GOT3 (cell line): ENCODE measurements around the gene KIAA0232.

Experiments used
- DNase-seq: peaks from one replicate; lab custom pipeline; 2025; ENCODE audit warnings: mixed read lengths; lab: John Stamatoyannopoulos, UW

KIAA0232 gene

DNA sequence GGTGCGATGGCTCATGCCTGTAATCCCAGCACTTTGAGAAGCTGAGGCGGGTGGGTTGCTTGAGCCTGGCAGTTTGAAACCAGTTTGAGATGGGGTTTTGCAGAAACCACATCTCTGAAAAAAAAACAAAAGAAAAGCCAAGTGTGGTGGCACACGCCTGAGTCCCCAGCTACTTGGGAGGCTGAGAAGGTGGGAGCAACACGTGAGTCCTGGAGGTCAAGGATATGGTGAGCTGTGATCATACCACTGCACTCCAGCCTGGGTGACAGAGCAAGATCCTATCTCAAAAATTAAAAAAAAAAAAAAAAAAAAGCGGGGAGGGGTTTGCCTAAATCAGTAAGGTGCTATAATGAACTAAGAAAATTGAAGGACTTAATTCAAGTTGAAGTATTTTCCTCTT is 68.9 kb downstream of the KIAA0232 start:
- no peak for DNase-seq

DNA sequence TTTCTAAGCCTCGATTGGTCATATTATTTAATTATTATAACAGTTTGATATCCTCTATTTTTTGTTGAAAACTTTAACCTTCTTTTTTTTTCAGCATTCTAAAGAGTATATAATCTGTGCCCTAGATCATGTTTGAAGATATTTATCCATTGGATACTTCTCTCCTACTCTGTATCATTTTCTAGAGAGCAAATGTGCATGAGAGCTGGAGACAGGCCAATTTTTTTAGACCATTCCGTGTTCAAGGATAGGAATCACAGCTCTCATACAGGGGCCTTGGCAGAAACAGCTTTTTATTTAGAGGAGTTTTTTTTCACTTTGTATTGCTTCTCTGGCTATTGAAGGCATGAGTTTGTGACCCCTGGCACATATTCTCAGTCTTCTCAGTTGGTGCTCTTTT is 69.4 kb downstream of the KIAA0232 start:
- DNase-seq = no peak

DNA sequence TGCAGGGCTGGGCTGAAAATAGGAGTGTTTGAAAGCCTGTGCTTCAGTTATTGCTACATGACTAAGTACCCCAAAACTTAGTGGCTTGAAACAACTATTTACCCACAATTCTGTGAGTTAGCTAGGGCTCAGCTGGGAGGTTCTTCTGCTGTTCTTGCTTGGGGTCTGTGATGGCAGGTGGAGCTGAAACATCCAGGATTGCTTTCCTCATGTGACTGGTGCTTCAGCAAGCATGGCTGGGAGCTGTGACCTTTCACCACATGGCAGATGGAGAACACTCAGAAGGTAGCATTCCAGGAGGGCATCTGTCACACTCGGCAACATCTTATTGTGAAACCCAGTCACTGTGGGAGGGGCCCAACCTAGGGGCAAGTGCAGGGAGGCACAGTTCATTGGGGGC is 70.1 kb downstream of the KIAA0232 start:
- DNase-seq = no peak

DNA sequence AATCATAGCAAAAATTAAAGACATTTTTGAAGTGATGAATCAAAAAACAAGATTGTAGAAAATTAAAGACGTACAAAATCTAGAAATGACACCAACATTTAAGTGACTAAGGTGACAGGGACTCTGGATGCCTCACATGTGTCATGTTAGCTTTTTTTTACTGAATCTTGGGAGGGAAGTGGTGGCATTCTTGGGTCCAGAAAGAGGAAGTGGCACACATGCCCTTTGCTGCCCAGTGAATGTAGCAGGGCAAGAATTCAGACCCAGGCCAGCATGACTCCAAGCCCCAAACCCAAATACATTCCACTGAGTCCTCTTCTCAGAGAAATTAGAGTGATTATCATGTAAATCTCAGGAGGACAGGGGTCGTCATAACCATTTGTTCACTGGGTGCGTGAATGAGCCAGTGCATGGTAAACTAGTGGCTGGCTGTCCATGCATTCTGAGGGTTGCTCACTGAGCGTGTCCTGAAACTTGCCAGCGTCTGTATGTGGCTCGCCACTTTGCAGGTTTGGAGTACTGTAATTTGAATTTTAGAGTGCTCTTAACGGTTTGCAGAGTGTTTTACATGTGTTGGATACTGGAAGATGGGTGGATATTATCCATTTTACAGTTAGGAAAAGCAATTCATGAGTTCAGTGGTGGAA is 71.7 kb downstream of the KIAA0232 start:
- no peak for DNase-seq

DNA sequence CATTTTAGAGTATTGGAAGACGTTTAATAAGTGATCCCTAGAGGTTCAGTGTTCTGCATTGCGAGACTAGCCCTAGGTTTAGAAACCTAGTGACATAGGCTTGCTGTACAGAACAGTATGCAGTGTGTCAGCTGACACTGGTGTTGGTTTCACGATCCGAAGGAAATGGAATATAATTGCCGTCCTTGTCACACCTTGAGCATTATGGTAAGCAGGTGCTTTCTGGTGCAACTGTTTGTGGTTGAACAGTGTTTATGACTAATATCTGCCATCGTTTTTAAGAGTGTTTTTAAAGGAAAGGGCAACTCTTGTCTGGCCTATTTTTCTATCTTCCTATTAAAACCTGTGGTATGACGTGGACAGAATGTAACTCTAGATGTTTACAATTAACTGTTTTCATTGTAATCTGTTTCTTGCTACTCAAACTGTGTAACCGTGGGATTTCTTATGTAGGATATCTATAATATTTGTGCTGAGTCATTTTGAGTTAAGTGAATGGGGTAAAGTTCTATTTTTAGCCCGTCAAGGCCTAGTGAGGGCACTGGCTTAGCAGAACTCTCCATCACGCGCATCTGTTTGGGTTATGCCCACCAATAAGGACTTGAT is 73.3 kb downstream of the KIAA0232 start:
- no peak for DNase-seq

DNA sequence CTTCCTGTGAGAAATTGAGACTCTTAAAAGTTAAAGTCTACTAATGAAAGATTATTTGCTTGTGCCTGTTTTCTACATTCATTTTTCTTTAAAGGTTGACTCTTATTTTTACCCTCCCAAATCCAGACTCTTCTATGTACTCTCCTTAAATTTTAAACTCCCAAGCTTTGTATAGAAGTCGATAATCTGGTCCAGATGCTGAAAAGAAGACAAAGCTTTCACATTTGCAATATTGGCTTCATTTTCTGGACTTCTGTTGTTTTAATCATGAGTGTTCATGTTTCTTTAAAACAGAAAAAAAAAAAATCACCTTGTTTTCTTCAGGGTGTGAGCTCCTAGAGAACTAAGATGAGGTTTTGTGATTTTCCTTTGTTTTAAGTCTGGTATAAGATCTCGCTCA is 73.9 kb downstream of the KIAA0232 start:
- DNase-seq = no peak

DNA sequence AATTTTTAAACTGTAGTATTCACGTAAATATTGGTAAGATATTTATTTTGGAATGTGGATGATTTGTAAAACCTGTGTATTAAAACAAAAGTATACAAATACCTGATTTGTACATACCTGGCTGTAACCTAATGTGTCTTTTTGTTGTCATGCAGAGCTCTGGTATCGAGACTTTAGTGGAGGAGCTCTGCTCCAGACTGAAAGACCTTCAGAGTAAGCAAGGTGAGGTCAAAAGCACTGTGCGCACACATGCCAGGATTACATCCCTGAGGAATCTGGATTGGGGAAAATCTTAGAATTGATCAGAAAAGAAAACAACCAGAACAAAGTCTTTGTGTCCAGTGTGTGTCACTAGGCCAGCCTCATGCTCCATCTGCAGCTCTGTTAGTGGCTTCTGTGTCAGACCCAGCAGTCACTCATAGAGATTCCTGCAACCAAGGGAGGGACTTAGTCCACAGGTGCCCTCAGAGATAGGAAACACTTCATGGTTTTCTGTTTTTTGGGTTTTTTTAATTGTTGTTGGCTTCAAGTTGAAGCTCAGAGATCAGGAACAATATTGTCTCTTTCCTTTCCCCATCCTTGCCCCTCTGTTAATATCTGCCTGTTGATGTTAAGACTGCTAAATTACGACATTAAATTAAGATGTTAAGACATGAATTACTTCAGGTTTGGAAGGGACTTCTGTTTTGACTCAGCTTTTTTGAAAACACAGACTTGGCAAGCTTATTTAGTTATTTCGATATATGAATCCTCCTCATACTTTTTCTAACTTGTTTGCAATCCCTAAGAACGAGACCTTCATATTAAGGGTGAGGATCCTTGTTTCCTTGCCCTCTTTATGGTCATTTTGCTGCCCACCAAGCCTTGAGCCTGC is 74.7 kb downstream of the KIAA0232 start:
- DNase-seq = no peak

DNA sequence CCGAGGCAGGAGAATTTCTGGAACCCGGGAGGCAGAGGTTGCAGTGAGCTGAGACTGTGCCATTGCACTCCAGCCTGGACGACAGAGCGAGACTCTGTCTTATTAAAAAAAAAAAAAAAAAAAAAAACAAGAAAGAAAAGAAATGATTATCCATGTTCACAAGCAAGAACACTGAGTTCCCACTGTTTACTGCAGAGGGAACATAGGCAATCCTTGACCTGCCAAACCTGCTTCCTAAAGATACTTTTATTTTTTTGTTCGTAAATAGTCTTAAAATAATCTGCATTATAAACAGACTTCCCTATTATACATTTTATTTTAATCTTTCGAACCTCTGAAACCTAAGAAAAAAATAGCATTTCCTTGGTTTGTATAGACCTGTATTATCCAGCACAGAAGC is 76.5 kb downstream of the KIAA0232 start:
- DNase-seq = no peak

DNA sequence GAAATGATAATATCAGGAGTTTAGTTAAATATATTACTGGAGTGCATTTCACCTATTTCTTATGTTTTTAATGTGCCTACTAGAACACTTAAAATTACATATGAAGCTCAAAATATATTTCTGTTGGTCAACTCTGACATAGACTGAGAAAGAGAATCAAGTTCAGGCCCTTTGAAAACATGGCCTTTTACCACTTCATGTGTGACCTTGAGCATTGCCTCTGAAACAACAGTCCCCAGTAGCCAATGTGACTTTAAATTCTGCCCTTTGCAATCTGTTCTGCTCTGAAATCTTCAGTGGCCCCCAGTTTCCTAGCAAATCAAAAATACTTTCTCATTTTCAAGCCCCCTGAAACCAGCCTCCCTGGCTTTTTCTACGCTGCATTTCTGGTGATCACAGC is 77.0 kb downstream of the KIAA0232 start:
- DNase-seq = no peak

DNA sequence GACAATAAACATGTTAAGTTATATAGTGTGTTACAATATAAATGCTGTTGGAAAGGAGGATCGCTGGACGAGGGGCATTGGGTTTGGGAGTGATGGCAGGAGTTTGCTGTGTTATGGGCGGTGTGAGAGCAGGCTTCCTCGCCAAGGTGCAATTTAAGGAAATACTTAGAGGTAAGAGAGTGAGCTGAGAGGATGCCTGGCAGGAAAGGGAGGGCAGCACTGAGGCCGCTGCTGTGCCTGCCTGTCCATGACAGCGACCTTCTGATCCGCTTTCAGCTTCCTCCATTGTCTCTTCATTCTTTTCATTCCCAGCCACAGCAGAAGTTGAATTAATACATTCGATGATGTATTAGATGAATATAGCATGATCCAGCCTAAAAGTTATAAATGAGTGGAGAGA is 85.9 kb downstream of the KIAA0232 start:
- no peak for DNase-seq

DNA sequence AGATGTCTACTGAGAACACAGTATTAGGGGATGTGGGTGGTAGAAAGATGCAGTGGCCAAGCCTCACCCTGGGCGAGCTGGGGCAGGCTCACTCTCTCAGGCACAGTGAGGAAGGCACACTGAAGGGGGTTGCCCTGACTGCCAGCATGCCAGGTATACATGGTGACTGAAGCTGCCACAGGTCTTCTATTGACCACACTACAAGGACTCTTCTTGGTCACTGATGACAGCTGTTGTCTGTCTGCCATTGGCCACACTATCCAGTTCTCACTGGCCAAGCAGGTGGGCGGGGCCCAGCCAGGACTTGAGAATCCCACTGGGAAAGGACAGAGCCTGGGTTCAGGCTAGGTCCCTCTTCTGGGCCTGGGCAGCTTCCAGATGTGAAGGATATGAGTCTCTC is 87.4 kb downstream of the KIAA0232 start:
- no peak for DNase-seq

DNA sequence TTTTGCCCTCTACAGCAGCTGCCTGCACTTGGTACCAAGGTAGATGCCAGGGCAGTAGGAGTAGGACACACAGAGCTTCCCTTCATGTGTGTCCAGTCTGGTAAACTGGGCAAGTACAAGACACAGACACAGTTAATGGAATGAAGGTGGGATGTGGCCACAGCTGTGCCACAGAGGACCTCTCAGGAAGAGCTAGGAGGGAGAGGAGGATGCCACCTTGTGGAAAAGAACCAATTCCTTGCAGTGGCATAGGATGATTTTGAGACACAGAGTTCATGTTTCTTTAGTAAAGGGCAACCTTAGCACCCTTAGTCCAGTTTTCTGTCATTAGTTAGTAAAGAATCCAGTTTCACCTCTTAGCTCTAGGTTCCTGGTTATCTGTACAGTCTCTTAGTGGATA is 90.8 kb downstream of the KIAA0232 start:
- no peak for DNase-seq

DNA sequence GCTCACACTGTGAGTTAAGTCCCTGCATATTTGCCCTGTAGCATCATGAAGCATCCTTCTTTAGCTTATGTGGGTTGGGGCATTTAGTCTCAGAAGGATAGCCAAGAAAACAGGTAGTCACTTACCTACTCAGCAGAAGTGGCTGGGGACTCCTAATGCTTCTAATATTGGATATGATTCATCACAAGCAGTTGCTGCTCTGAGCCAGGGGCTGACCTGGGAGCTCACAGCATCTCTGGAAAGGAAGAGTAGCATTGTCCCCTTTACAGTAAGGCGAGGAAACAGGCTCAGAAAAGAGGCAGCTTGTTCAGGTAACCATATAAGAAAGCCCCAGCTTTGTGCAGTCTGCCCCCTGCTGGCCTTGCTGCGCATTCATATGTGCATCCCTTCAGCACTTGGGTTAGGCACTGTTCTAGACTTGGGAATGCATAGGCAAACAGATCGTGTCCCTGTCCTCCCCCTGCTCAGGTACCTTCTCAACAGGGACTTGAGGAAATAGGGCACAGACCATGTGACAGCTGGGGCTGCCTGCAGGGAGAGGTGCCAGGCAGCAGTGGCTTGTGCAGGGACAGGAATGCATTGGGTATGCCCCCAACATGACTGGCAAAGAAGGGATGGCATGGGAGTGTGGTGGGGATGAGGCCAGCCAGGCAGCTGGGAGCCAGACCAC is 91.4 kb downstream of the KIAA0232 start:
- DNase-seq = no peak

DNA sequence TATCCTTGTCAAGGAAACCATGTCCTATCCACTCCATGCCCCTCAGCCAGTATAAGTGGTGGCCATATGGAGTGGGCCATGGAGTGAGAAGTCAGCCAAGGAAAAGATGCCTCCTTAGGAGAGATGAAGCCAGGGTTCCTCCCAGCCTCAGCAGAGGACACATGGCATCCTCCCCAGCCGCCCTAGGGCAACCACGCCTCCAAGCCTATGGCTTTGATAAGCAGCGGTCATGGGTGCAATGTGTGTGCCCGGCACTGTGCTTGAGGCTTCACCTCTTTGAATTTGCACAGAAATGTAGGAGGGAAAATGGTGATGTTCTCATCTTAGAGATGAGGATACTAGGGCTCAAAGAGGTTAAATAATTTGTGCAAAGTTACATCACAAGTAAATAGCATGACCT is 92.5 kb downstream of the KIAA0232 start:
- no peak for DNase-seq

DNA sequence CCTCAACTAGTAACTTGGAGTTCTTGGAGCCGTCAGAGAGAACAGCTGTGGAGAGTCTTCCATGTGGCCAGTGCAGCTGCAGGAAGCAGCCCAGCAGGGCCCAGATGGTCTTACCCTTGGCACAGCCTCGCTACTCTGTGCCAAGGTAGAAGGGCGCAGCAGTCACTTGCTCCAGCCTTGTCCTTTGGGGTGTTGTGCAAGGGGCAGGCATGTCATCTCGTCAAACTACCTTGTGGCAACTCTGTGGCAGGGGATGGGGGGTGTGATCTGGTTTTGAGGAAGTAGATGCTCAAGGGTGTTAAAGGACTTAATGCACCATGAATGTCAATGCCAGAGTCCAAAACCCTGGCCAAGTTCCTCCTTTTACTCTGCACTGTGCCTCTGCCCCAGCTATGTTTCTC is 92.9 kb downstream of the KIAA0232 start:
- DNase-seq = no peak

DNA sequence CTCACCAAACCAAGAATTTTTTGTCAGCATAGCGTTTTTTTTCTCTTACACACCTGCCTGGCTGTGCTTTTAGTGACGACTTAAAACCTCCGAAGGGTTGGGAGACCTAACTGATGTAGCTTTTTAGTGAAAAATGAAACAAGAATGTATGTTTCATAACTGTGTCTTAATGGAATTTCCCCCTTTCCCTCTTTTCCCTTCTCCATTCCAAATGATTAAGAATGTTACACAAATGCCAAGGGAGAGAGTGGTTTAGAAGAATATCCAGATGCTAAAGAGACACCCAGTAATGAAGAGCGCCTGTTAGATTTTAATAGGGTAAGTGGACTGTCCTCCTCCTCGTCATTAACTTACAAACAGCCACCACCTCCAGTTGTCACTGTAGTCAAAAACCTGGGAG is 93.9 kb downstream of the KIAA0232 start:
- no peak for DNase-seq

DNA sequence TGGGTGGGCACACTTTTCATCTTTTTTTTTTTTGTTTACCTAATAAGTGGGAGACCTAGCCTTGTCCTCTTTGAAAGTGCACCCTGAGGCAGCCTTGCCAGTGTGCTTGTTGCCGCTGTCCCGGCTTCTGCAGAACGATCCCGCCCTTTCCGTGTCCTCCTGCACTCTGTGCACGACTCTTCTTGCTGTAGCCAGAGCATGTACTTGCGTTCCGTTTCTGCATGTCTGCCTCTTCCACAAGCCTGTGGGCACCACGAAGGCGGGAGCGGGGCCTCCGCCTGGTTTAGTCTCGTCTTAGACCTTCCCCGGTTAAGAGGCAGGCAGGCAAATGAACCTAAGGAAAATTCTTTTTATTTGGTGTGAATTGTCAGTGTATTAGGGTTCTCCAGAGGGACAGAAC is 94.5 kb downstream of the KIAA0232 start:
- DNase-seq = no peak

DNA sequence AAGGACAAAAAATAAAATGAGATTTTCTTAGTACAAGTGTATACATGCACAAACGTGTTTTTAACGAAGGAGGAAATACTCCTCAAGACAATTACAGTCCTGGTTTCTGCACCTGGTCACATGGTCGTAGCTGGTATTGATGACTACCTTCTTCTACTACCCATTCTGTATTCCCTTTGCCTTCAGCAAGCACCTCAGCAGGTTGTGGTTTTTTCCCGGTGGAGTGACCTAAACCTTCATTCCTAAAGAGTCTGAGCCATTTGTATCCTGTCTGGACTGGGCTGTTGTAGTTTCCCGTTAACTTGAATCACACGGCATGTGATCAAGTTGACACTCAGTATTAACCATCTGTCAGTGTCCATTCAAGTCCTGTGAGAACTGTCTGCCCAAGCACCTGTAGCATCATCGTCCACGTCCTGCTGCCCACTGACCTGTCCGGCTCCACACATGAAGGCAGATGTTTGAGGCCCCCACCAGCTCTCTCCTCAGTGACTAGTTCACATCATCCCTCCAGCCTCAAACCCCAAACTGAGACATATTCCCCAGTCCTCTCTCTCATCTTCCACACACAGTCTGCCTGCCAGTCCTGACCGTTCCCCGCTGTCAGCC is 96.0 kb downstream of the KIAA0232 start:
- no peak for DNase-seq

DNA sequence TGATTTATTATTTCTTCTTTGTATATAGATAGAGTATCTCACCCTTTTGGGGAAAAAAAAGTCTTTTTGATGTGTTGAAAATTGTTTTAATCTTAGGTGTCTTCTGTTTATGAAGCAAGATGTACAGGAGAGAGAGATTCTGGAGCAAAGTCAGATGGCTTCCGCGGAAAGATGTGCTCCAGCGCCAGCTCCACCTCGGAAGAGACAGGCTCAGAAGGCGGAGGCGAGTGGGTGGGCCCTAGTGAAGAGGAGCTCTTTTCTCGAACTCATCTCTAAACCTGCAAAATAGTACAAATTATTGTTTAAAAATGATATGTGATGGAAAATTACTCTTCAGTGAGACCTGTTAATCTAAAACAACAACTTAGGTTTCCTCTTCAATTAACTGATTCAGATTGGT is 98.2 kb downstream of the KIAA0232 start:
- no peak for DNase-seq

DNA sequence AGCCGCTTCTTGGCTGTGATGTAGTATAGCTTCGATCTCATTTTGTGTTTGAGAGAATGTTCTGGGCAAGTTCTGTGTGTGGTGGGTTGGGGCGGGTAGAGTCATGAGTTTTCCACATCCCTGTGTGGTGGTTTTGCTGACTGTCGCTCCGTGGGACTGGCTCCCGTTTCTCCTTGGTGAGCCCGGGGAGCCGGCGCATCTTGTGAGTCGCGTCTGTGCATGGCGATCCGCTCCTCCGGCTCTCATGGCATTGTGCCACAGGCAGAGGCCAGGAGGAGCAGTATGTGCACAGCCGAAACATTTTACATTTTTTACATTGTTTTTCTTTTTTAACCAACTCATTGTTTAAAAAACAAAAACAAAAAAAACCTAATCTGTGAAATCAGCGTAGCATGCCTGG is 99.4 kb downstream of the KIAA0232 start:
- DNase-seq = no peak

DNA sequence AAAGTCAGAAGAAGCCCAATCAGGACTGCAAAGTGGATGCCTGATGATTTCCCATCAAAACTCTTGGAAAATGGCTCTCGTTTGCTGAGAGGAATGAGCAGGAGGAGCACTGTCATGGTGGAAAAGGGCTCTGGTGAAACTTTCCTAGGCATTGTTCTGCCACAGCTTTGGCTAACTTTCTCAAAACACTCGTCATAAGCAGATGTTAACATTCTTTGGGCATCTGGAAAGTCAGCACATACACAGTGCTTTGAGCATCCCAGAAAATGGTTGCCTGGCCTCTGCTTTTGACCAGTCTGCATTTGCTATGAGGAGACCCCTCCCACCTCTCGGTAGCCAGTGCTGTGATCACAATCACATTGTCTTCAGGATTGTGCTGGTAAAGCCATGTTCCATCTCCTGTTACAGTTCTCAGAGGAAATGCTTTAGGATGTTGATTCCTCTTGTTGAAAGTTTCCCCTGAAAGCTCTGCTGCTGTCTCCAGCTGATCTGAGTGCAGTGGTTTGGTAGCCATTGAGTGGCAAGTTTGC is 101.9 kb downstream of the KIAA0232 start:
- DNase-seq = no peak

DNA sequence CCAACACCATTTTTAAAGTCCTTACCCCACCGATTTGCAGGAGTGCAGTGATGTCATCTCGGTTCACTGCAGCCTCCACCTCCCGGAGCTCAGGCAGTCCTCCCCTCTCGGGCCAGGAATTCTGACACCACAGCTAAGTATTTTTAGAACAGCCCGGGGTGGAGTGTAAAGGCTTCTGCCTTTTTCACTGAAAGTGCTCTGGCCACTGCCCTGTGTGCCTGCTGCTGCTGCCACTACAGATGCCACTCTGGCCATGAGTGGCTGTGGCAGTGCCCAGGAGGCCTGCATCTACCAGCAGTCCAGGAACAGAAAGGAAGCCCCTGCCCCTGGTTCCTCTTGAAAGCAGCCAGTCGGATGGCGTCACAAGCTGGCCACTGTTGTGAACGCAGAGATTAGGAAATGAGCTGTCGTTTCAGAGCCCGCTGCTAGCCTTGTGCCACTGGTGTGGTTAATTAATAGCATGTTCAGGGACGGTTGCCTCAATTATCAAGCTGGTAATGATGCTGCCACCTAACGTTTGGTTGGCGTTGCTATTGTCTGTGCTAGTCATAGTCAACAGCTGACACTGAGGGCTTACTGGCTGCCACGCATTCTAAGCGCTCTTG is 103.5 kb downstream of the KIAA0232 start:
- DNase-seq = no peak
